Chondrocyte (in vitro differentiated cells): ENCODE results near the gene TNFRSF8. TPM values are rescaled to one million over a fixed set of nuclear protein-coding genes. Genes with fewer than 3 reads are reported as not detected.

Source experiments
- DNase-seq: peaks from one replicate; pipeline ENCODE4 v3.0.0; 2021; ENCODE audit warnings: mixed read lengths, low spot score
- H3K27ac Mint-ChIP-seq: one replicate; pipeline ENCODE4 v1.8.0; 2021; ENCODE audit warnings: mild to moderate bottlenecking, moderate library complexity, mixed read lengths; ENCODE audit not compliant: unreplicated experiment
- H3K27me3 Mint-ChIP-seq: 2 replicates; pipeline ENCODE4 v1.8.0; 2021; ENCODE audit warnings: low read depth, mixed read lengths
- H3K36me3 Mint-ChIP-seq: 2 replicates; pipeline ENCODE4 v1.8.0; 2021; ENCODE audit warnings: low read depth, mixed read lengths
- H3K4me1 Mint-ChIP-seq: 2 replicates; pipeline ENCODE4 v1.8.0; 2021; ENCODE audit warnings: low read depth, mild to moderate bottlenecking, mixed read lengths
- H3K4me3 Mint-ChIP-seq: one replicate; pipeline ENCODE4 v1.8.0; 2021; ENCODE audit warnings: mild to moderate bottlenecking, moderate library complexity, mixed read lengths; ENCODE audit not compliant: unreplicated experiment
- H3K9me3 Mint-ChIP-seq: 2 replicates; pipeline ENCODE4 v1.8.0; 2021; ENCODE audit warnings: low read depth, mixed read lengths
- total RNA-seq: library from RNA; stranded (reverse); gene quantifications from 3 replicates; pipeline ENCODE4 v1.2.1, GENCODE V29; 2021
- TF ChIP-seq, protein P1 (sequence below): fragments of 200-600 bp; sonication (generic); IDR thresholded peaks from 2 replicates; pipeline ENCODE4 v1.5.0; 2021; ENCODE audit warnings: antibody characterized with exemption, mild to moderate bottlenecking, moderate library complexity

Gene TNFRSF8
- total RNA-seq, 1 donor from 2014 or later, result not detected

DNA sequence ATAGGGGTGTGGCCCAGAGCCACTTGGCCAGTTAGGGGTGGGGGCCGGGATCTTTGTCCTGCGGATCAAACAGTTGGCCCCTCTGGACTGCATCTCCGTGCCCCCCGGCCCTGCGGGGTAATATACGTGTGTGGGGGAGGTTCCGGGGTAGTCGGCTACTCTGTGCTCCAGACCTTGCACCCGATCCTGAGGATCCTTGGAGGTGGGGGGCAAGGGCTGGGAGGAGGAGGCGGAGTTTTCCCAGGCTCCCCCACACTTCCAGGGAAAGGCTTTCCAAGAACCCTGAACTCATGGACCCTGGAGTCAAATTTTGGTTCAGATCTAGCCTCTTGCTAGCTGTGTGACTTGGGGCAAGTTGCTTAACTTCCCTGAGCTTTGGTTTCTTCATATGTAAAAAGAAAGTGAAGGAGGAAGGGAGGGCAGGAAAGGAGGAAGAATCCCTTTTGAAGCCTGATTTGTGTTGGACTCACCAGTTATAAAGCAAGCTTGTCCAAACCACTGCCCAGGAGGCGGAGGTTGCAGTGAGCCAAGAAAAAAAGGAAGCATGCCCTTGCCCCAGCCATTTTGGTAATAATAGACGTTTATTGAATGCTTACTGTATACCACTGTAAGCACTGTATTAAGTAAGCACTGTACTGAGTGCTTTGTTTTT is 43.1 kb upstream of the TNFRSF8 start:
- Mint-ChIP-seq H3K27me3 (no peaks in the 10 kb centered on the region), H3K4me3 (peak overlapping the region; percentile 81), H3K36me3 (peaks cover 6% of the 10 kb centered on the region), H3K9me3 (no peaks in the 10 kb centered on the region), H3K27ac (no peak overlapping the region), H3K4me1 (peaks cover 6% of the 10 kb centered on the region)
- TF ChIP-seq, protein P1, sequence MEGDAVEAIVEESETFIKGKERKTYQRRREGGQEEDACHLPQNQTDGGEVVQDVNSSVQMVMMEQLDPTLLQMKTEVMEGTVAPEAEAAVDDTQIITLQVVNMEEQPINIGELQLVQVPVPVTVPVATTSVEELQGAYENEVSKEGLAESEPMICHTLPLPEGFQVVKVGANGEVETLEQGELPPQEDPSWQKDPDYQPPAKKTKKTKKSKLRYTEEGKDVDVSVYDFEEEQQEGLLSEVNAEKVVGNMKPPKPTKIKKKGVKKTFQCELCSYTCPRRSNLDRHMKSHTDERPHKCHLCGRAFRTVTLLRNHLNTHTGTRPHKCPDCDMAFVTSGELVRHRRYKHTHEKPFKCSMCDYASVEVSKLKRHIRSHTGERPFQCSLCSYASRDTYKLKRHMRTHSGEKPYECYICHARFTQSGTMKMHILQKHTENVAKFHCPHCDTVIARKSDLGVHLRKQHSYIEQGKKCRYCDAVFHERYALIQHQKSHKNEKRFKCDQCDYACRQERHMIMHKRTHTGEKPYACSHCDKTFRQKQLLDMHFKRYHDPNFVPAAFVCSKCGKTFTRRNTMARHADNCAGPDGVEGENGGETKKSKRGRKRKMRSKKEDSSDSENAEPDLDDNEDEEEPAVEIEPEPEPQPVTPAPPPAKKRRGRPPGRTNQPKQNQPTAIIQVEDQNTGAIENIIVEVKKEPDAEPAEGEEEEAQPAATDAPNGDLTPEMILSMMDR, result no peak
- DNase-seq, result no peak

DNA sequence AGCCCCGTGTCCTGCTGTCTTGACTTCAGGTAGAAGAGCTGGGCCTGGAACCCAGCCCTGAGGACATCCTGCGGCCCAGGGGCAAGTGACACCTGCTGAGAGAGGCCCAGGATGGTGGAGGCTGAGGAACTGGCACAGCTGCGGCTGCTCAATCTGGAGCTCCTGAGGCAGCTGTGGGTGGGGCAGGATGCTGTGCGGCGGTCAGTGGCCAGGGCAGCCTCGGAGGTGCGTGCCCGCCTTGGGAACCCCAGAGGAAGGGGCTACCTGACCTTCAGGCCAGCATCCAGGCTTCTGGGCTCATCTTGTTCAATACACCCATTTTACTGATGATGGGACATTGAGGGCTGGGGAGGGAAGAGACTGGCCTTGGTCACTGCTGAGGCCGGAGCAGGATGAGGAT is 41.5 kb upstream of the TNFRSF8 start:
- Mint-ChIP-seq H3K4me3 (no peak overlapping the region), H3K27ac (no peak overlapping the region), H3K9me3 (no peaks in the 10 kb centered on the region), H3K36me3 (peaks cover 14% of the 10 kb centered on the region), H3K4me1 (peaks cover 6% of the 10 kb centered on the region), H3K27me3 (no peaks in the 10 kb centered on the region)
- no peak for DNase-seq
- TF ChIP-seq, protein P1, result no peak

DNA sequence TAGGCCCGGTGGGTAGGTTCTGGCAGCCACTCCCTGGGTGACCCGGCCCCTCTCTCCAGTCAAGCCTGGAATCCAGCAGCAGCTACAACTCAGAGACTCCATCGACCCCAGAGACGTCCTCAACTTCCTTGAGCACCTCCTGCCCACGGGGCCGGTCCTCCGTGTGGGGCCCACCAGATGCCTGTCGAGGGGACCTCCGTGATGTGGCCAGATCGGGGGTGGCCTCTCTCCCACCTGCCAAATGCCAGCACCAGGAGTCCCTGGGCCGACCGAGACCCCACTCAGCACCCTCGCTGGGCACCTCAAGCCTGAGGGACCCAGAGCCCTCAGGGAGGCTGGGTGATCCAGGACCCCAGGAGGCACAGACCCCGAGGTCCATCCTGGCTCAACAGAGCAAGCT is 41.1 kb upstream of the TNFRSF8 start:
- H3K36me3 Mint-ChIP-seq, result peaks cover 16% of the 10 kb centered on the region

DNA sequence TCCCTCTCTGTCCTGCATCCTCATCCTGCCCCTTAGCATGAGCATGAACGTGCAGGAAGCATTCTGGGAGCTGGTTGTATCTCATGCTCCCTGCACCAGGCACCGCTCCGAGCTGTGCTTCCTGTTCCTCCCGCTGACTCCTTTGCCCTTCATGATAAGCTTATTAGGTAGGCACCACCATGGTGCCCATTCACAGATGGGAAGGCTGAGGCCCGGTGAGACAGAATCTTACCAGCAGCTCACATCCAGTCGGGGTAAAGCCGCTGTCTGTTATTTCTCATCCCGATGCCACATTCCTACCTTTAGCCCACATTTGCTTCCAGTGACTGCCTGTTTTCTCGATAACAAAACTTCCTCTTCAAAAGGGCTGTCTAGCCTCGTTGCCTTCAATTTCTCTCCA is 36.5 kb upstream of the TNFRSF8 start:
- Mint-ChIP-seq H3K9me3 (no peaks in the 10 kb centered on the region), H3K36me3 (peaks cover 25% of the 10 kb centered on the region), H3K27ac (no peak overlapping the region), H3K4me3 (no peak overlapping the region), H3K4me1 (no peaks in the 10 kb centered on the region), H3K27me3 (no peaks in the 10 kb centered on the region)
- TF ChIP-seq, protein P1, result no peak
- no peak for DNase-seq

More for the DNA sequence above, 41.1 kb upstream of the TNFRSF8 start:
- Mint-ChIP-seq H3K4me3 (no peak overlapping the region), H3K4me1 (peaks cover 6% of the 10 kb centered on the region), H3K9me3 (no peaks in the 10 kb centered on the region), H3K27ac (no peak overlapping the region), H3K27me3 (no peaks in the 10 kb centered on the region)
- DNase-seq, result no peak
- TF ChIP-seq, protein P1, result no peak

DNA sequence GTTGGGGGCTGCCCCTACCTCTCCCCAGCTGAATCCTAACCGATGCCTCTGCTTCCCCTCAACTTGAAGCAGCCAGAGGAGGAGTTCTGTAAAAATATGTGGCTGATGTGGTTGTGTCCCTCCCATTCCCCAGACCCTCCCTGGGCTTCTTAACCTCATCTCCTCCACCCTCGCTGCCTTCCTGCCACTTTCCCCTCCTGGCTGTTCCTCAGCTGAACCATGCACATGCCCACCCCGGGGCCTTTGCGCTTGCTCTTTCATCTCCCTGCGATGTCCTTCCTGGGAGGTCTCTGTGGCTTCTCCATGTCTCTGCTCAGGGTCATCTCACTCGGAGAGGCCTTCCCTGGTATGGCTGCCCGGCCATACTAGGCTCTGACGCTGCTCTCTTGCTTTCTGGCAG is 34.9 kb upstream of the TNFRSF8 start:
- H3K4me3 Mint-ChIP-seq, result no peak overlapping the region
- peak overlapping the region; percentile 62 for H3K27ac Mint-ChIP-seq
- no peaks in the 10 kb centered on the region for H3K27me3 Mint-ChIP-seq
- no peak for DNase-seq
- H3K9me3 Mint-ChIP-seq, result no peaks in the 10 kb centered on the region
- H3K4me1 Mint-ChIP-seq, result no peaks in the 10 kb centered on the region
- TF ChIP-seq, protein P1, result no peak
- H3K36me3 Mint-ChIP-seq, result peaks cover 22% of the 10 kb centered on the region
